ENCODE data around the gene S100A8.

The S100A8 gene

GRCh38 chr1:153393926-153394325, 3.1 kb upstream of the S100A8 start:
- in situ Hi-C loops (cut with MboI; ENCODE audit: low sequenced_read_pairs): no loop called here

- in situ Hi-C loops (cut with MboI; ENCODE audit: low sequenced_read_pairs): no loop called here
Observed at GRCh38 chr1:153392822-153393221, 1.9 kb upstream of the S100A8 start.

- in situ Hi-C loops (cut with MboI; ENCODE audit: low sequenced_read_pairs): no loop called here
Observed at GRCh38 chr1:153392258-153392657, 1.4 kb upstream of the S100A8 start.

GRCh38 chr1:153389973-153390879, 647 bp downstream of the S100A8 start:
- in situ Hi-C loops (cut with MboI; ENCODE audit: low sequenced_read_pairs): no loop called here

- in situ Hi-C loops (cut with MboI; ENCODE audit: low sequenced_read_pairs): no loop called here
Observed at GRCh38 chr1:153389401-153389800, 1.5 kb downstream of the S100A8 start.

- in situ Hi-C loops (cut with MboI; ENCODE audit: low sequenced_read_pairs): no loop called here
Observed at GRCh38 chr1:153387785-153388184, 3.1 kb downstream of the S100A8 start.

GRCh38 chr1:153387001-153387400, 3.9 kb downstream of the S100A8 start:
- in situ Hi-C loops (cut with MboI; ENCODE audit: low sequenced_read_pairs): no loop called here

- in situ Hi-C loops (cut with MboI; ENCODE audit: low sequenced_read_pairs): no loop called here
Observed at GRCh38 chr1:153386500-153386901, 4.4 kb downstream of the S100A8 start.

- in situ Hi-C loops (cut with MboI; ENCODE audit: low sequenced_read_pairs): no loop called here
Observed at GRCh38 chr1:153384958-153385580, 5.8 kb downstream of the S100A8 start.

GRCh38 chr1:153380711-153381110, 10.2 kb downstream of the S100A8 start:
- in situ Hi-C loops (cut with MboI; ENCODE audit: low sequenced_read_pairs): no loop called here

- in situ Hi-C loops (cut with MboI; ENCODE audit: low sequenced_read_pairs): no loop called here
Observed at GRCh38 chr1:153379591-153379990, 11.3 kb downstream of the S100A8 start.

- in situ Hi-C loops (cut with MboI; ENCODE audit: low sequenced_read_pairs): no loop called here
Observed at GRCh38 chr1:153375511-153375910, 15.4 kb downstream of the S100A8 start, which contains the start of gene S100A12. Gene S100A12, minus strand, starts transcription at chr1:153375621. Its CDS starts 1,029 bp downstream, at chr1:153374592.

- in situ Hi-C loops (cut with MboI; ENCODE audit: low sequenced_read_pairs): loop anchor here (25.0 kb wide), 1 partner anchor 613 kb away; the partner anchor contains the start of genes JTB, RAB13 and RPS27
Observed at GRCh38 chr1:153374071-153374470, 16.8 kb downstream of the S100A8 start.

GRCh38 chr1:153372571-153372970, 18.3 kb downstream of the S100A8 start:
- in situ Hi-C loops (cut with MboI; ENCODE audit: low sequenced_read_pairs): loop anchor here (25.0 kb wide), 1 partner anchor 615 kb away; the partner anchor contains the start of genes JTB, RAB13 and RPS27

- in situ Hi-C loops (cut with MboI; ENCODE audit: low sequenced_read_pairs): loop anchor here (25.0 kb wide), 1 partner anchor 616 kb away; the partner anchor contains the start of genes JTB, RAB13 and RPS27
Observed at GRCh38 chr1:153371231-153371630, 19.6 kb downstream of the S100A8 start.

- in situ Hi-C loops (cut with MboI; ENCODE audit: low sequenced_read_pairs): loop anchor here (25.0 kb wide), 1 partner anchor 617 kb away; the partner anchor contains the start of genes JTB, RAB13 and RPS27
Observed at GRCh38 chr1:153370146-153370545, 20.7 kb downstream of the S100A8 start.

- in situ Hi-C loops (cut with MboI; ENCODE audit: low sequenced_read_pairs): loop anchor here (25.0 kb wide), 1 partner anchor 619 kb away; the partner anchor contains the start of genes JTB, RAB13 and RPS27
Observed at GRCh38 chr1:153368495-153368894, 22.4 kb downstream of the S100A8 start.

- in situ Hi-C loops (cut with MboI; ENCODE audit: low sequenced_read_pairs): loop anchor here (25.0 kb wide), 1 partner anchor 620 kb away; the partner anchor contains the start of genes JTB, RAB13 and RPS27
Observed at GRCh38 chr1:153367090-153367489, 23.8 kb downstream of the S100A8 start.

- in situ Hi-C loops (cut with MboI; ENCODE audit: low sequenced_read_pairs): loop anchor here (25.0 kb wide), 1 partner anchor 621 kb away; the partner anchor contains the start of genes JTB, RAB13 and RPS27
Observed at GRCh38 chr1:153366261-153366660, 24.6 kb downstream of the S100A8 start.

GRCh38 chr1:153365696-153366095, 25.2 kb downstream of the S100A8 start:
- in situ Hi-C loops (cut with MboI; ENCODE audit: low sequenced_read_pairs): loop anchor here (25.0 kb wide), 1 partner anchor 622 kb away; the partner anchor contains the start of genes JTB, RAB13 and RPS27
